Subcutaneous abdominal adipose tissue (tissue), 5 donors: ENCODE results near the gene PAF1.
"Not testable (repeated sequence)": the region's sequence is repeated elsewhere in the genome, so short reads cannot be mapped to it uniquely, and the experiment has no call there.

Experiments
- H3K27ac ChIP-seq: one replicate; pipeline ENCODE4 v1.7.0; 2013; ENCODE audit warnings: low read depth, mild to moderate bottlenecking, inconsistent platforms, low read length, moderate library complexity
- H3K27me3 ChIP-seq, 5 donors: one replicate each; pipeline ENCODE4 v1.7.0; 2013; ENCODE audit warnings: low read length in 5 of 5, inconsistent platforms in 1 of 5; ENCODE audit not compliant: control insufficient read depth in 5 of 5, insufficient read depth in 4 of 5
- H3K36me3 ChIP-seq, 5 donors: one replicate each; pipeline ENCODE4 v1.7.0; 2013; ENCODE audit warnings: low read length in 5 of 5; ENCODE audit not compliant: control insufficient read depth in 5 of 5, insufficient read depth in 5 of 5
- H3K4me1 ChIP-seq, 5 donors: one replicate each; pipeline ENCODE4 v1.7.0; 2013; ENCODE audit warnings: low read length in 5 of 5, mild to moderate bottlenecking in 3 of 5, moderate library complexity in 1 of 5; ENCODE audit not compliant: control insufficient read depth in 5 of 5, insufficient read depth in 5 of 5
- H3K4me3 ChIP-seq, 5 donors: one replicate each; pipeline ENCODE4 v1.7.0; 2013; ENCODE audit warnings: low read length in 5 of 5, low read depth in 1 of 5
- H3K9ac ChIP-seq, 5 donors: one replicate each; pipeline ENCODE4 v1.7.0; 2013; ENCODE audit warnings: low read length in 5 of 5, mild to moderate bottlenecking in 4 of 5, moderate library complexity in 3 of 5
- H3K9me3 ChIP-seq, 5 donors: one replicate each; pipeline ENCODE4 v1.7.0; 2013; ENCODE audit warnings: low read length in 5 of 5; ENCODE audit not compliant: control insufficient read depth in 5 of 5
- donor health status: healthy.
- donor health status: healthy.
- donor health status: healthy.
- donor health status: healthy.
- donor health status: healthy.

PAF1 gene

DNA sequence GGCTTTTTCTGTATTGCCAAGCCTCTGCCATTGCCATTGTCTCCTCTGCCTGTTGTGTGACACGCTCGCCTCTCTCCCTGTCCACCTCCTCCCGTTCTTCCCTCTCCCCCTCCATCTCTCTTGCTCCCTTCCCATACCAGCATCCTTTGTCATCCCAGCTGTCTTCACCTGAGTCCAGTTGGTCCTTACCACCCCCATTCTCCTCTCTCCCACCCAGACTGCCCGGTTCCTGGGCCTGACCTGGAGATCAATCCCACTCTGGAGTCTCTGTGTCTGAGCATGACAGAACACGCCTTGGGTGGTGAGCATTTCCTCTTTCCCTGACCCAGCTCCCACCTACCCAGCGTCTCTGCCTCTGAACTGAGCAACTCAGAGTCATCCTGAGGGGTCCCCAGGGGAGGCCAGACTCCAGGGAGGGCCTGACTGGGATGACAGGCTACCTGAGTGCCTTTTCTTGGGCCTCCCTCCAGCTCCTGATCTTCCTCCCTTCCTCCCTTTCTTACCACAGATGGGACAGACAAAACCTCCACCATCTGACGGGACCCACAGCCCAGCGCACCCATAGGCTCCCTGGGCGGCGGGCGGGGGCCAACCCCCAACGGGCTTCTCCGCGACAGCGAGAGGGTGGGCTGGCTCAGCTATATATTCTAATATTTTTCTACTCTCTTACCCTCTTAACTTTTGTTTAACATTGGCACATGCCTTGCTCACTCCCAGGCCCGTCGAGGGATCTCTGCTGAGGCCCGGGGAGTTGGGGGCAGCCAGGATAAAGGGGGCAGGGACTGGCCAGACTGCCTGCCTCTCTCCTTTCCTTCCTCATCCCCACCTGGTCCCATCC lies 7.7 kb downstream of the PAF1 start:
- Histone ChIP-seq H3K4me1 (peaks cover 0 to 5% (median 0%) of the 10 kb centered on the region in 5 donors), H3K36me3 (peaks cover 13 to 95% (median 92%) of the 10 kb centered on the region in 5 donors), H3K9me3 (no peaks in the 10 kb centered on the region), H3K9ac (peak overlapping the region in 1 of 5 donors; percentile 37), H3K4me3 (no peak overlapping the region), H3K27ac (no peak overlapping the region), H3K27me3 (no peaks in the 10 kb centered on the region)

- peaks cover 15 to 97% (median 94%) of the 10 kb centered on the region in 5 donors for H3K36me3 ChIP-seq
- no peak overlapping the region for H3K27ac ChIP-seq
Observed at GRCh38 chr19:39381910-39382611, 8.8 kb downstream of the PAF1 start.

GRCh38 chr19:39380521-39381502 lies 10.1 kb downstream of the PAF1 start:
- Histone ChIP-seq H3K4me1 (peaks cover 0 to 11% (median 0%) of the 10 kb centered on the region in 5 donors), H3K36me3 (peaks cover 14 to 97% (median 94%) of the 10 kb centered on the region in 5 donors), H3K4me3 (no peak overlapping the region), H3K27me3 (no peaks in the 10 kb centered on the region), H3K9me3 (no peaks in the 10 kb centered on the region), H3K27ac (no peak overlapping the region), H3K9ac (no peak overlapping the region)

More at GRCh38 chr19:39381910-39382611, 8.8 kb downstream of the PAF1 start:
- no peak overlapping the region for H3K4me3 ChIP-seq
- no peaks in the 10 kb centered on the region for H3K27me3 ChIP-seq
- no peaks in the 10 kb centered on the region for H3K9me3 ChIP-seq
- no peak overlapping the region for H3K9ac ChIP-seq
- peaks cover 0 to 11% (median 0%) of the 10 kb centered on the region in 5 donors for H3K4me1 ChIP-seq

GRCh38 chr19:39379865-39380396 lies 11.0 kb downstream of the PAF1 start:
- H3K27ac ChIP-seq: no peak overlapping the region
- no peak overlapping the region for H3K9ac ChIP-seq
- peaks cover 14 to 96% (median 93%) of the 10 kb centered on the region in 5 donors for H3K36me3 ChIP-seq

DNA sequence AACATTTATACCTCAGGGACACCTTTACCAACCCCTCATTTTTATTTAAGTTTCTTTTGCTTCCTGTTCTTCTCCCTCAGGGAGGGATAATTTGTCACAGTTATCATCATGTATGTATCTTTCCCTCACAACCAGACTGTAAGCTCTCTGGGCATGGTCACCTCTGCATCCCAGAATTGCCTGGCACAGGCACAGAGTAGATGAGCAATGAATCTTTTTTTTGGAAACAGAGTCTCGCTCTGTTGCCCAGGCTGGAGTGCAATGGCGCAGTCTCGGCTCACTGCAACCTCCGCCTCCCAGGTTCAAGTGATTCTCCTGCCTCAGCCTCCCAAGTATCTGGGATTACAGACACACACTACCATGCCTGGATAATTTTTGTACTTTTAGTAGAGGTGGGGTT lies 11.5 kb downstream of the PAF1 start:
- H3K27ac ChIP-seq, H3K4me3 ChIP-seq, H3K27me3 ChIP-seq, H3K9me3 ChIP-seq, H3K9ac ChIP-seq: not testable (repeated sequence)
- Histone ChIP-seq H3K4me1 (peaks cover 0 to 11% (median 0%) of the 10 kb centered on the region in 5 donors), H3K36me3 (peaks cover 14 to 97% (median 92%) of the 10 kb centered on the region in 5 donors)

More at GRCh38 chr19:39379865-39380396, 11.0 kb downstream of the PAF1 start:
- Histone ChIP-seq H3K4me1 (peaks cover 0 to 11% (median 0%) of the 10 kb centered on the region in 5 donors), H3K9me3 (no peaks in the 10 kb centered on the region), H3K4me3 (no peak overlapping the region), H3K27me3 (no peaks in the 10 kb centered on the region)

- Histone ChIP-seq H3K27me3 (no peaks in the 10 kb centered on the region), H3K4me1 (peaks cover 8 to 21% (median 9%) of the 10 kb centered on the region in 5 donors), H3K36me3 (peaks cover 14 to 80% (median 79%) of the 10 kb centered on the region in 5 donors), H3K9ac (peak overlapping the region in 1 of 5 donors; percentile 23), H3K4me3 (no peak overlapping the region), H3K9me3 (no peaks in the 10 kb centered on the region), H3K27ac (no peak overlapping the region)
Observed at GRCh38 chr19:39377373-39378362, 13.2 kb downstream of the PAF1 start.

GRCh38 chr19:39375929-39376328 lies 15.0 kb downstream of the PAF1 start:
- Histone ChIP-seq H3K4me1 (peaks cover 17 to 31% (median 19%) of the 10 kb centered on the region in 5 donors), H3K9ac (no peak overlapping the region), H3K9me3 (no peaks in the 10 kb centered on the region), H3K27ac (no peak overlapping the region), H3K4me3 (no peak overlapping the region), H3K27me3 (no peaks in the 10 kb centered on the region), H3K36me3 (peaks cover 8 to 66% (median 66%) of the 10 kb centered on the region in 5 donors)

DNA sequence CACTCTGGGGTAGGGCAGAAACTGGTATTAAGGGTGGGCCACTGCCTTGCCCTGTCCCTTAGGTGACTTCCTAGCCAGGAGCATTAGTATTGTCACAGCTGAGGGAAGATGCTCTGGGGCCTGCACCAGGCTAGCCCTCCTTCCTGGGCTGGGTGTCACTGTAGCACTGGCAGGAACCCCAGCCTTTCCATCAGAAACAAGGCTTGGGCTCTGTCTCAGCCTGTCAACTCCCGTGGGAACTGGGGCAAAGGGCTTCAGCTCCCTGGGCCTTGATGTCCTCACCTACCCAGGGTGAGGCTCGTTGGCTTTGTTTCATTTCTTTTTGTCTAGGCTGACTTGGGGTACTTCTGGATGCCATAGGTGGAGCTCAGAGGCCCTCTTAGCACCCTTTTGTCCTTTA lies 18.0 kb downstream of the PAF1 start:
- H3K4me1 ChIP-seq: peaks cover 17 to 34% (median 19%) of the 10 kb centered on the region in 5 donors
- peak overlapping the region; percentile 15 to 55 (median 35) for H3K9ac ChIP-seq
- H3K27me3 ChIP-seq: no peaks in the 10 kb centered on the region
- H3K27ac ChIP-seq: peak overlapping the region; percentile 88
- H3K36me3 ChIP-seq: peaks cover 17 to 65% (median 59%) of the 10 kb centered on the region in 5 donors
- no peaks in the 10 kb centered on the region for H3K9me3 ChIP-seq
- peak overlapping the region in 4 of 5 donors; percentile 13 to 26 (median 22) for H3K4me3 ChIP-seq
